Measurements from ENCODE around the gene DSCAML1. TPM values are rescaled to one million over a fixed set of nuclear protein-coding genes. Genes with fewer than 3 reads are reported as not detected.

The DSCAML1 gene
- total and polyA plus RNA-seq, 9 of the 15 experiments (the other 6 are each of a cell fraction or from before 2014, with no cell fraction given) = not detected

- H3K4me2 ChIP-seq (ENCODE audit: insufficient read depth, low read length) = no peak overlapping the region
- H3K4me1 ChIP-seq (replicated peaks in 1 of 2; ENCODE audit: control insufficient read depth in 2 of 2, insufficient read depth in 2 of 2, low read length in 2 of 2) = no peaks in the 10 kb centered on the region; a peak in 1 of 5 replicates
- no peak overlapping the region for H2AFZ ChIP-seq (ENCODE audit: low read depth, low read length)
- 8% methylated on average over 24 of the region's 24 CpGs for WGBS (ENCODE audit: insufficient coverage, low coverage, missing lambda C conversion rate)
- ATAC-seq (no peak), DNase-seq (ENCODE audit: extremely low read depth in 1 of 4, low spot score in 3 of 4) (no peak), FAIRE-seq (no peak)
- 0 out of 2 replicates have a peak, but pooled peaks cover 5% of the 10 kb centered on the region for H4K20me1 ChIP-seq (replicated peaks; ENCODE audit: control insufficient read depth, insufficient read depth, low read length)
- intact Hi-C loops (cut with micrococcal nuclease) (no loop called here), in situ Hi-C loops (cut with MboI) (no loop called here)
- CTCF ChIA-PET (ENCODE audit: low intra/inter-chr PET ratio) = no interaction called here
- H3K9ac ChIP-seq (ENCODE audit: insufficient read depth in 1 of 2, low read depth in 2 of 2, low read length in 2 of 2) = no peak overlapping the region
- no peaks in the 10 kb centered on the region for H3K36me3 ChIP-seq (ENCODE audit: control insufficient read depth, insufficient read depth, low read length)
- no peaks in the 10 kb centered on the region for H3K9me3 ChIP-seq (replicated peaks; ENCODE audit: control insufficient read depth, insufficient read depth, low read depth, low read length)
- no peaks in the 10 kb centered on the region for H3K9me1 ChIP-seq (ENCODE audit: control insufficient read depth, insufficient read depth, low read length)
- BruUV-seq (replicated peaks) = no TSS peak
- peaks cover 39 to 76% of the 10 kb centered on the region in 2 experiments for H3K27me3 ChIP-seq (ENCODE audit: control insufficient read depth in 2 of 2, insufficient read depth in 2 of 2, low read length in 2 of 2)
- TF ChIP-seq RBM25 (IDR thresholded peaks at IDR 0.05; ENCODE audit: low read depth, low read length, severe bottlenecking) (no peak), NELFE (IDR thresholded peaks at IDR 0.05; ENCODE audit: insufficient read depth, insufficient read length) (no peak), CCAR2 (IDR thresholded peaks at IDR 0.05; ENCODE audit: low read depth, low read length) (no peak)
- no peaks in the 10 kb centered on the region for H3K79me2 ChIP-seq (ENCODE audit: control insufficient read depth, insufficient read depth, low read length)
- no peak overlapping the region for H3K4me3 ChIP-seq
- POLR2A ChIA-PET = interaction anchor here (0.9 kb wide), 1 partner anchor 12 kb away, joined by 3 read pairs; no protein-coding TSS in a partner anchor
- H3K27ac ChIP-seq (ENCODE audit: extremely low read depth, low read depth, low read length) = no peak overlapping the region
Measured at GRCh38 chr11:117704395-117705100, 92.5 kb downstream of the DSCAML1 start.

- POLR2A ChIA-PET = interaction anchor here (0.9 kb wide), 1 partner anchor 12 kb away, joined by 3 read pairs; no protein-coding TSS in a partner anchor
- intact Hi-C loops (cut with micrococcal nuclease) (no loop called here), in situ Hi-C loops (cut with MboI) (no loop called here)
- Histone ChIP-seq H3K9me3 (replicated peaks; ENCODE audit: control insufficient read depth, insufficient read depth, low read depth, low read length) (no peaks in the 10 kb centered on the region), H3K36me3 (ENCODE audit: control insufficient read depth, insufficient read depth, low read length) (no peaks in the 10 kb centered on the region), H3K9me1 (ENCODE audit: control insufficient read depth, insufficient read depth, low read length) (no peaks in the 10 kb centered on the region), H3K4me1 (replicated peaks in 1 of 2; ENCODE audit: control insufficient read depth in 2 of 2, insufficient read depth in 2 of 2, low read length in 2 of 2) (no peaks in the 10 kb centered on the region; a peak in 1 of 5 replicates), H3K79me2 (ENCODE audit: control insufficient read depth, insufficient read depth, low read length) (no peaks in the 10 kb centered on the region), H4K20me1 (replicated peaks; ENCODE audit: control insufficient read depth, insufficient read depth, low read length) (0 out of 2 replicates have a peak, but pooled peaks cover 5% of the 10 kb centered on the region), H3K27ac (ENCODE audit: extremely low read depth, low read depth, low read length) (no peak overlapping the region), H3K4me3 (no peak overlapping the region), H2AFZ (ENCODE audit: low read depth, low read length) (no peak overlapping the region), H3K9ac (ENCODE audit: insufficient read depth in 1 of 2, low read depth in 2 of 2, low read length in 2 of 2) (no peak overlapping the region), H3K27me3 (ENCODE audit: control insufficient read depth in 2 of 2, insufficient read depth in 2 of 2, low read length in 2 of 2) (peaks cover 35 to 71% of the 10 kb centered on the region in 2 experiments), H3K4me2 (ENCODE audit: insufficient read depth, low read length) (no peak overlapping the region)
- WGBS (ENCODE audit: insufficient coverage, low coverage, missing lambda C conversion rate) = under 1% methylated on average over 7 of the region's 7 CpGs
- no peak for DNase-seq (ENCODE audit: extremely low read depth in 1 of 4, low spot score in 3 of 4)
- CTCF ChIA-PET (ENCODE audit: low intra/inter-chr PET ratio) = no interaction called here
- BruUV-seq (replicated peaks) = no TSS peak
- ATAC-seq = no peak
- FAIRE-seq = no peak
- TF ChIP-seq ELF2 (CRISPR knock-in tag; IDR thresholded peaks at IDR 0.05) (no peak), ZNF551 (CRISPR knock-in tag; IDR thresholded peaks at IDR 0.05) (no peak), MLX (CRISPR knock-in tag; conservative IDR thresholded peaks at IDR 0.05) (no peak), RBM25 (IDR thresholded peaks at IDR 0.05; ENCODE audit: low read depth, low read length, severe bottlenecking) (no peak), WHSC1 (IDR thresholded peaks at IDR 0.05; ENCODE audit: low read length) (no peak), ZBTB33 (CRISPR knock-in tag; IDR thresholded peaks at IDR 0.05) (no peak), KAT2B (IDR thresholded peaks at IDR 0.05; ENCODE audit: low read depth, low read length) (no peak), HNRNPK (IDR thresholded peaks at IDR 0.05; ENCODE audit: low read depth, low read length, poor library complexity, severe bottlenecking) (no peak)
Measured at GRCh38 chr11:117702946-117703598, 93.9 kb downstream of the DSCAML1 start.

Data from K562 (cell line).